ENCODE data around the gene CLDN6. TPM values are rescaled to one million over a fixed set of nuclear protein-coding genes. Genes with fewer than 3 reads are reported as not detected.

Gene CLDN6
- total and polyA plus RNA-seq, 9 of the 15 experiments (the other 6 are each of a cell fraction or from before 2014, with no cell fraction given), result 0.22 to 0.75 (median 0.38) TPM; not detected in 3

DNA sequence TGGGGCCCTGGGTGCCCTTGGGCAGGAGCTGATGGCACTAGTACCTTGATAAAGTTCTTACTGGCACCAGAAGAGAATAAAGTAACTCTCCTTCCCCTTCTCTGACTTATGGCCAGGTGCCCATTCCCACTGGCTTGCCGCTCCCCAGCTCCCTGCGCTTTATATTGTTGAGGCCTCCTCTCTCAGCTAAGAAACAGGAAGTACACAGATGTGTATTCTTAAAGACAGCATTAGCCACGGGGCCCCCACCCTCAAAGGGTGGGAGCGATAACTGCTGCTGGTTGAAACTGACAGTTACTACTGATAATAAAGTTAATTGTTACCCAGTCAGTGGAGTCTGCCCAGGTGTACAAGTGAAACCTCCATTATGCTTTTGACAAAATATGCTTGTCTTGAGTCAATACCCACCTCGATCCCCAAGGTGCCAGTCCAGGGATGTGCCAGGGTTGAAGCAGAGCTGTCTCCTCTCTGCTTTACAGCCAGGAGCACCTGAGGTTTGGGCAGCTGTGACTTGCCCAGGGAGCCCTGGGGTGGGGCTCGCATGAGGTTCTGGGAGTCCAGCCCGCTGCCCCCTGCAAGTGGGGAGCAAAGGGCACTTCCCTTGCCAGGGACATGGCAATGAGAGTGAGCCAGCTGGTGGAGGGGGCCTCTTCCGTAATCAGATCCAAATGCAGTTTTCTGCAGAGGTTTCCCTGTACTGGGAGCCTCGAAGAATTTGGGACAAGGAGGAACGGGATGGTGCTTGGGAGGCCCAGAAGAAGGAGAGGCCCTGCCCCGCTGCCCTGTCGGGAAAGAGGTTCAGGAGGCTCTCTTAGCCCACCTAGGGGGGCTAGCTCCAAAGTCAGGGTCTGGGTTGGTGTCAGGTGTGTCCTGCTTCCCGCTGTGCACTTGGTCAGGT lies 10.7 kb downstream of the CLDN6 start (continued):
- TF ChIP-seq, protein P1, sequence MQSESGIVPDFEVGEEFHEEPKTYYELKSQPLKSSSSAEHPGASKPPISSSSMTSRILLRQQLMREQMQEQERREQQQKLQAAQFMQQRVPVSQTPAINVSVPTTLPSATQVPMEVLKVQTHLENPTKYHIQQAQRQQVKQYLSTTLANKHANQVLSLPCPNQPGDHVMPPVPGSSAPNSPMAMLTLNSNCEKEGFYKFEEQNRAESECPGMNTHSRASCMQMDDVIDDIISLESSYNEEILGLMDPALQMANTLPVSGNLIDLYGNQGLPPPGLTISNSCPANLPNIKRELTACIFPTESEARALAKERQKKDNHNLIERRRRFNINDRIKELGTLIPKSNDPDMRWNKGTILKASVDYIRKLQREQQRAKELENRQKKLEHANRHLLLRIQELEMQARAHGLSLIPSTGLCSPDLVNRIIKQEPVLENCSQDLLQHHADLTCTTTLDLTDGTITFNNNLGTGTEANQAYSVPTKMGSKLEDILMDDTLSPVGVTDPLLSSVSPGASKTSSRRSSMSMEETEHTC (IDR thresholded peaks at IDR 0.05), result no peak
- TF ChIP-seq CBX1 (IDR thresholded peaks at IDR 0.05; ENCODE audit: low read depth) (no peak), NR2C1 (IDR thresholded peaks at IDR 0.05) (no peak), NR2C1 (tag; IDR thresholded peaks at IDR 0.05) (no peak; the same call in 1 of the 2 replicates), NFIC (IDR thresholded peaks at IDR 0.05) (peak; percentile 57), CCAR2 (IDR thresholded peaks at IDR 0.05; ENCODE audit: low read depth, low read length) (no peak), HIVEP1 (CRISPR knock-in tag; IDR thresholded peaks at IDR 0.05) (no peak), TAF7 (tag; IDR thresholded peaks at IDR 0.05) (0 out of 2 replicates have a peak, but pooled peaks have one; percentile 34), KAT7 (CRISPR knock-in tag; IDR thresholded peaks at IDR 0.05; ENCODE audit: borderline replicate concordance) (peak; percentile 42; the same call in 1 of the 2 replicates), KLF6 (CRISPR knock-in tag; IDR thresholded peaks at IDR 0.05; ENCODE audit: borderline replicate concordance) (peak; percentile 7; the same call in 1 of the 2 replicates), ZNF644 (tag; IDR thresholded peaks at IDR 0.05; ENCODE audit: low read depth) (no peak), TRIM28 (IDR thresholded peaks at IDR 0.05) (no peak), HNRNPK (IDR thresholded peaks at IDR 0.05; ENCODE audit: low read depth, low read length, poor library complexity, severe bottlenecking) (no peak), CBFA2T3 (IDR thresholded peaks at IDR 0.05) (peak; percentile 61), PTRF (tag; IDR thresholded peaks at IDR 0.05) (no peak), MTA1 (IDR thresholded peaks at IDR 0.05; ENCODE audit: borderline replicate concordance) (no peak), DACH1 (IDR thresholded peaks at IDR 0.05; ENCODE audit: partially characterized antibody) (peak; percentile 42), BMI1 (IDR thresholded peaks at IDR 0.05; ENCODE audit: low read length) (no peak), MTA3 (IDR thresholded peaks at IDR 0.05; ENCODE audit: borderline replicate concordance) (0 out of 2 replicates have a peak, but pooled peaks have one; percentile 43), ATF1 (CRISPR knock-in tag; IDR thresholded peaks at IDR 0.05) (no peak), ATF1 (tag; IDR thresholded peaks at IDR 0.05) (no peak)
- TF ChIP-seq, protein P2, sequence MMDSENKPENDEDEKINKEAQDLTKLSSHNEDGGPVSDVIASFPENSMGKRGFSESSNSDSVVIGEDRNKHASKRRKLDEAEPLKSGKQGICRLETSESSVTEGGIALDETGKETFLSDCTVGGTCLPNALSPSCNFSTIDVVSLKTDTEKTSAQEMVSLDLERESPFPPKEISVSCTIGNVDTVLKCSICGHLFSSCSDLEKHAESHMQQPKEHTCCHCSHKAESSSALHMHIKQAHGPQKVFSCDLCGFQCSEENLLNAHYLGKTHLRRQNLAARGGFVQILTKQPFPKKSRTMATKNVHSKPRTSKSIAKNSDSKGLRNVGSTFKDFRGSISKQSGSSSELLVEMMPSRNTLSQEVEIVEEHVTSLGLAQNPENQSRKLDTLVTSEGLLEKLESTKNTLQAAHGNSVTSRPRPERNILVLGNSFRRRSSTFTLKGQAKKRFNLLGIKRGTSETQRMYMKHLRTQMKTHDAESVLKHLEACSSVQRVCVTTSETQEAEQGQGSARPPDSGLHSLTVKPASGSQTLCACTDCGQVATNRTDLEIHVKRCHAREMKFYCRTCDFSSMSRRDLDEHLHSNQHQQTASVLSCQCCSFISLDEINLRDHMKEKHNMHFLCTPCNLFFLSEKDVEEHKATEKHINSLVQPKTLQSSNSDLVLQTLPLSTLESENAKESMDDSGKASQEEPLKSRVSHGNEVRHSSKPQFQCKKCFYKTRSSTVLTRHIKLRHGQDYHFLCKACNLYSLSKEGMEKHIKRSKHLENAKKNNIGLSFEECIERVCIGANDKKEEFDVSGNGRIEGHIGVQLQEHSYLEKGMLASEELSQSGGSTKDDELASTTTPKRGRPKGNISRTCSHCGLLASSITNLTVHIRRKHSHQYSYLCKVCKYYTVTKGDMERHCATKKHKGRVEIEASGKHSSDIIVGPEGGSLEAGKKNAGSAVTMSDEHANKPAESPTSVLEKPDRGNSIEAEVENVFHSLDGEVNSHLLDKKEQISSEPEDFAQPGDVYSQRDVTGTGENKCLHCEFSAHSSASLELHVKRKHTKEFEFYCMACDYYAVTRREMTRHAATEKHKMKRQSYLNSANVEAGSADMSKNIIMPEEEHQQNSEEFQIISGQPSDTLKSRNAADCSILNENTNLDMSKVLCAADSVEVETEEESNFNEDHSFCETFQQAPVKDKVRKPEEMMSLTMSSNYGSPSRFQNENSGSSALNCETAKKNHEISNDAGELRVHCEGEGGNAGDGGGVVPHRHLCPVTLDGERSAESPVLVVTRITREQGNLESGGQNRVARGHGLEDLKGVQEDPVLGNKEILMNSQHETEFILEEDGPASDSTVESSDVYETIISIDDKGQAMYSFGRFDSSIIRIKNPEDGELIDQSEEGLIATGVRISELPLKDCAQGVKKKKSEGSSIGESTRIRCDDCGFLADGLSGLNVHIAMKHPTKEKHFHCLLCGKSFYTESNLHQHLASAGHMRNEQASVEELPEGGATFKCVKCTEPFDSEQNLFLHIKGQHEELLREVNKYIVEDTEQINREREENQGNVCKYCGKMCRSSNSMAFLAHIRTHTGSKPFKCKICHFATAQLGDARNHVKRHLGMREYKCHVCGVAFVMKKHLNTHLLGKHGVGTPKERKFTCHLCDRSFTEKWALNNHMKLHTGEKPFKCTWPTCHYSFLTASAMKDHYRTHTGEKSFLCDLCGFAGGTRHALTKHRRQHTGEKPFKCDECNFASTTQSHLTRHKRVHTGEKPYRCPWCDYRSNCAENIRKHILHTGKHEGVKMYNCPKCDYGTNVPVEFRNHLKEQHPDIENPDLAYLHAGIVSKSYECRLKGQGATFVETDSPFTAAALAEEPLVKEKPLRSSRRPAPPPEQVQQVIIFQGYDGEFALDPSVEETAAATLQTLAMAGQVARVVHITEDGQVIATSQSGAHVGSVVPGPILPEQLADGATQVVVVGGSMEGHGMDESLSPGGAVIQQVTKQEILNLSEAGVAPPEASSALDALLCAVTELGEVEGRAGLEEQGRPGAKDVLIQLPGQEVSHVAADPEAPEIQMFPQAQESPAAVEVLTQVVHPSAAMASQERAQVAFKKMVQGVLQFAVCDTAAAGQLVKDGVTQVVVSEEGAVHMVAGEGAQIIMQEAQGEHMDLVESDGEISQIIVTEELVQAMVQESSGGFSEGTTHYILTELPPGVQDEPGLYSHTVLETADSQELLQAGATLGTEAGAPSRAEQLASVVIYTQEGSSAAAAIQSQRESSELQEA (IDR thresholded peaks at IDR 0.05; ENCODE audit: low read depth), result no peak

All from K562 (cell line).